ENCODE measurements around the gene CHRND.

Gene CHRND

DNA sequence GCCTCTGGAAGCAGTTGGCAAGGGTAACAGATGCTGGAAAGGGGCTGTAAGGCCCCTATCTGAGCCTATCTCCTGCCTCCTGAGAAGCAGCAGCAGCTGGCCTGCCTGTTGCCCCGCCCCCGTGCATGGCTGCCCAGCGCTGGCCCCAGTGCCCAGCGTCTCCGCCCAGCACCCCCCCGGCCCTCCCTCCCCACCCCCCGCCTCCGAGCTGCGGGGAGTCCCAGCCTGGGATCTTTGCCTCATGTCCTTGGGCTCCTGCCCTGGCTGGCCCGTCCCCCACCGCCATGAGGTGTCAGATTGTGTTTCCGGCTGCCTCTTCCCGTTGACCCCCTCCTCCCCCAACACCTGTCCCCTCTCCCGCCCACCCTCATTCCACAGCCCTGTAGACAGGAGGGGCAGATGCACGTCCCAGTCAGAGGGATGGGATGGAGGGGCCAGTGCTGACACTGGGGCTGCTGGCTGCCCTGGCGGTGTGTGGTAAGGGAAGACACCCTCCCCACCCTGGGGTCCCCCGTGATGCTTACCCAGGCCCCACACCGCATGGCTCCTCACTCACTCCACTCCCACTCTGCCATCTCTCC lies at the start of gene CHRND:
TSS of gene CHRND (plus strand) at position 370 of the 581 bp plus-strand sequence. CDS start at position 426, 56 bp downstream.
- DNase-seq (ENCODE audit: extremely low read depth in 1 of 2, low read depth in 1 of 2), result no peak

GRCh38 chr2:232476791-232477190 lies 49.2 kb upstream of the CHRND start:
- no peak for DNase-seq (ENCODE audit: extremely low read depth in 1 of 2, low read depth in 1 of 2)

DNA sequence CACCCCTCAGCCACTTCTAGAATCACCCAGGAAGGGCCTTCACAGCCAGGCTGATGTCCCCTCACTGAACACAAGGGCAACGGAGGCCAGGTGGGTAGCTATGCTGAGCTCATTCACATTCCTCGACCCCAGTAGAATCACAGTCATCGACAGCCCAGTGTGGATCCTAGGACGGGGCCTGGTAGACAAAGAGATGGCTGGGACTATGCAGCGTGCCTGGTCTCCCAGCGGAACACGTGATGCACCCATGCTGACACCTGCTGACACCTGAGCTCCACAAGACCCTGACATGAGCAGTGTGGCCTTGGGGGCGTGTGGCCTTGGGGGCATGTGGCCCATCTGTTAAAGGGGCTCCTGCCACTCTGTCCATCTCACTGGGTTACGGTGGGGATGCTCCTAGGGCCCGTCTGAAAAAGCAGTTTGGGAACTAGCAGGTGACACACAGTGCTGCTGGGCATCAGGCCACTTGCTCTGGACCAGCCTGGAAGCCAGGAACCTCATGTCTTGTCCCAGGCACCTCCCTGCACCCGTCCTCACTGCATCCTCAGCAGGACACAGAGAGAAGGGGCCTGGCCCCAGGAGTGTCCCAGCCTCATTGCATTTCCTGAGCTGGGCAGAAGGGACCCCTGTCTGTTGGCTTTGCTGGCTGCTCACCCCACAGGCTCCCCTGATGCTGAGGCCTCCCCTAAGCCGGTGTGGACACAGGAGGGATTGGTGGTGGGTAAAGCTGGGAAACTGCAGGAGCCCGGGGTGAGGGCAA lies 48.0 kb upstream of the CHRND start:
- no peak for DNase-seq (ENCODE audit: extremely low read depth in 1 of 2, low read depth in 1 of 2)

- no peak for DNase-seq (ENCODE audit: extremely low read depth in 1 of 2, low read depth in 1 of 2)
Measured at GRCh38 chr2:232478571-232479340, 47.2 kb upstream of the CHRND start.

GRCh38 chr2:232479341-232480200 lies 46.4 kb upstream of the CHRND start:
- no peak for DNase-seq (ENCODE audit: extremely low read depth in 1 of 2, low read depth in 1 of 2)

DNA sequence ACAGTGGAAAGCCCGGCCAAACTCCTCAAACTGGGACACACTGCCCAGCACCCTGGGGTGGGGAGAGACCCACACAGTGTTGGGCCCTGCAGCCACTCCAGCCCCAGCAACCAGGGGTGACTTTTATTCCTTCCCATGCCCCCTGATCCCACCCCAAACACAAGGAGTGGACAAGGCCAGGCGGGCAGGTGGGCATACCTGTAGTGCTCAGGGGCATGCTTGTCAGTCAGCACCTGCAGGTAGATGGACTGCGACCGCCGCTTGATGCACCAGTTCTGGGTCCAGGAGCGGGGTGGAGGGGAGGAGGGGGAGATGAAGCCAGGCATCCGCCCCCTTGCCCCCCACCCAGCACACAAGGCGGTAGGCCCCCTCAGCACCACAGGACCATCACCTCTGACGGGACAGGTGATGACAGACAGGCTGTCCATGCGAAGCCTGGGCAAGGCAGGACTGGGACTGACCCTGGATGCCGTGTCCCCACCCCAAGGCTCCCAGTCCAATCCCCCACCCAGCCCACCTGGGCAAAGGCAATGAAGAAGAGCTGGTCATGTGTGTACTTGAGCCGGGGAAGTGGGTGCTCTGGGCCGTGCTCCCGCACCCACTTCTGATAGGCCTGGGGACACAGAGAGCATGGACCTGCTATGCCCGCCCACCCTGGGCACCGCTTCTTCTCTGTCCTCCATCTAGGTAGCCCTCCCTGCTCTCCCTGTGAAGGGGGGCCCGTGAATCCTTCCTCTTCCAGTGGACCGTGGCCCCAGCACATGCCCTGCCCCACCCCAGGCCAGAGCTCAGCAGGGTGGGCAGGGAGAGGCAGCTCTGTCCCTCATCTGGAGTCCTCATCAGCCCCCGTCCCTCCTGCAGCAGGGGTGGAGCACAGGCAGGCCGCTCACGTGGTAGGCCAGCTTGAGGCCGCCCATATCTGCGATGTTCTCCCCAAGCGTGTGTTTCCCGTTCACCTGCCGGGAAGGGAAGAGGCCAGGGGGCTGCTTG lies 45.5 kb upstream of the CHRND start:
- DNase-seq (ENCODE audit: extremely low read depth in 1 of 2, low read depth in 1 of 2), result no peak

- no peak for DNase-seq (ENCODE audit: extremely low read depth in 1 of 2, low read depth in 1 of 2)
Measured at GRCh38 chr2:232481322-232482140, 44.4 kb upstream of the CHRND start.

GRCh38 chr2:232482301-232483238 lies 43.4 kb upstream of the CHRND start:
- no peak for DNase-seq (ENCODE audit: extremely low read depth in 1 of 2, low read depth in 1 of 2)

DNA sequence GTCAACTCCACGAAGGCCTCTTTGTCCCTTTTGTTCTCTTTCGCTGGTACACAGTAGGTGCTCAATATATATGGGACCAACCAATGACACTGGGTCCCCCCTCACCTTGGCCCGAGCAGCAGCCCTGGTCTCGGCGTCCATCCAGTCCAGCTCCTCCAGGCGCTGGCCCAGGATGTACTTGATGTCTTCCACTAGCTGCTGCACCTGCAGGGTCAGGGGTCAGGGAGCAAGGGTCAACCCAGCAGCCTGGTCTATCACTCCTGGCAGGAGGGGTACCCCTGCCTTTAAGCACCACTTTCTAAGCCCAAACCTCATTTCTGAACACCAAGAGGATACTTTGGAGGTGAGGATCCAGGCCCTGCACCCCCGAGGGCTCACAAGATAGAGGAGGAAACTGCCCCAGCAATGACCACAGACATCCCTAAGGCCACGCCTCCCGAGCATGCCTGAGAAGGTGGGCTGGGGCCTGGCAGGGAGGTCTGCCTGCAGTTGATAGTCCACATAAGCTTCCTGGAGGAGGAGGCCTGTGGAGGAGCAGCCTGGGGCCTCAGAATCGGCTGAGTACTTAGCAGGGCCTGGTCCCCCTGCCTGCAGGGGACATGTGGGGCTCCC lies 42.5 kb upstream of the CHRND start:
- DNase-seq (ENCODE audit: extremely low read depth in 1 of 2, low read depth in 1 of 2), result no peak

GRCh38 chr2:232483923-232484627 lies 41.9 kb upstream of the CHRND start:
- no peak for DNase-seq (ENCODE audit: extremely low read depth in 1 of 2, low read depth in 1 of 2)

- no peak for DNase-seq (ENCODE audit: extremely low read depth in 1 of 2, low read depth in 1 of 2)
Measured at GRCh38 chr2:232484628-232485347, 41.2 kb upstream of the CHRND start.

DNA sequence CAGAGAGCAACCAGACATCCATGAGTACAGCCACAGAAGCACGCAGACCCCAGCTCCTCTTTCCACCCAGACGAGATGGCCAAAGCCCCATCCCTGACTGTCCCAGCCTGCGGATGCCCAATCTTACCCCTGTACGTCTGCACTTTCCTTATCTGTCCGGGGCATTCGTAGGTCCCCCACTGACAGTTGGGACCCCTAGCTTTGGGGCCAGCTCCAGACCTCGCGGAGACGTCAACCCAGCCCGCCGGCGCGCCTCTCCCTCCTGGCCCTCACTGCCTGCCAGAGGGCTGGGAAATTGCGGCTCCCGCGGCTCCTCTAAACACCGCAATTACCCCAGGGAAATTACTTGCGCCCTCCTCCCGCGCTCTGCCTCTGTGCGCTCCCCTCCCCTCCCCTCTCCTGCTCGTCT lies 40.6 kb upstream of the CHRND start:
- DNase-seq (ENCODE audit: extremely low read depth in 1 of 2, low read depth in 1 of 2), result no peak

DNA sequence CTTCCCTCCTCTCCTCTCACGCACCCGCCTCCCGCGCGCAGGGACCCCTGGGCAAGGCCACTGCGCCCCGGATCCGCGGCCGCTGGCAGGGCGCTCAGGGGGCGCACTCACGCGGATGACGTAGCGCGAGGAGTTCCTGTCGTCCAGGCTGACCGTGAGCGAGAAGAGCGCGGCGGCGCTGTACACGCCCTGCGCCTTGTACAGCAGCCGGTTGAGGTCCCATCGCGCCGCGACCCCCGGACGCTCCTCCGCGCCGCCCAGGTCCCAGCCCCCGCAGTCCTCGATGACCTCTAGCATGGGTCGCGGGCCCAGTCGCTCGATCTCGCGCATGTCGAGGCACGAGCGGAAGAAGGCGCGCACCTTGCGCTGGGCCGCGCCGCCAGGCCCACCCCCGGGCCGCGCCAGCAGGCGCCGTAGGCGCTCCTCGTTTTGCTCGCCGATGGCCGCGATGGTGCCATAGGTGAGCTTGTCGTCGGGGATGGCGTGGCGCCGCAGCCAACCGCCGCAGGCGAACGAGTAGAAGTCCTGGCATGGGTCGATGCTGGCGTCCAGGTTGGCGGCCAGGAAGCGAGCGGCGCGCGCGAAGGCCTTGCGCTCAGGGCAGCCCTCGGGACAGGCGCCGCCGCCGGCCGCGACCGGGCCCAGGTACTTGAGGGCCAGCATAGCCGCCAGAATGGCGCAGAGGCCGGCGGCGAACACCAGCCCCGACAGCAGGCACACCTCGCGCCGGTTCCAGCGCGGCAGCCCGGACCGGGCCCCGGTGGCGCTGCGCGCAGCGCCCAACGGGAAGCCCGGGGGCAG lies 40.0 kb upstream of the CHRND start:
- DNase-seq (ENCODE audit: extremely low read depth in 1 of 2, low read depth in 1 of 2), result no peak

GRCh38 chr2:232486558-232487384 lies 39.2 kb upstream of the CHRND start:
- DNase-seq (ENCODE audit: extremely low read depth in 1 of 2, low read depth in 1 of 2), result no peak
